Measurements from ENCODE around the gene RIC3. TPM values are rescaled to one million over a fixed set of nuclear protein-coding genes. Genes with fewer than 3 reads are reported as not detected.

The RIC3 gene
- total RNA-seq, 1 experiment from 2014 or later: 23.7 TPM

- H2BK20ac ChIP-seq (ENCODE audit: low read depth, low read length, poor library complexity, severe bottlenecking): no peak overlapping the region
- H3K4me1 ChIP-seq (ENCODE audit: insufficient read depth, low read length): no peaks in the 10 kb centered on the region
- H3K79me1 ChIP-seq (ENCODE audit: insufficient read depth, low read depth, low read length, poor library complexity, severe bottlenecking): no peaks in the 10 kb centered on the region
- peak overlapping the region in 1 of 3 experiments; percentile 57; a peak in 1 of 7 replicates for H3K27ac Mint-ChIP-seq
- H4K20me1 ChIP-seq (ENCODE audit: control insufficient read depth, insufficient read depth, insufficient read length): no peaks in the 10 kb centered on the region
- H3K23me2 ChIP-seq (ENCODE audit: insufficient read length, low read depth, low read length, poor library complexity, severe bottlenecking): no peaks in the 10 kb centered on the region
- no peak overlapping the region for H3K18ac ChIP-seq (ENCODE audit: insufficient read length, low read depth, low read length)
- no peak overlapping the region for H4K5ac ChIP-seq (ENCODE audit: insufficient read length, low read depth, low read length)
- no peak overlapping the region for H3K4me3 Mint-ChIP-seq
- no peak overlapping the region for H3K23ac ChIP-seq (ENCODE audit: insufficient read length, low read depth, low read length)
- H3K79me2 ChIP-seq (ENCODE audit: insufficient read depth, low read length): no peaks in the 10 kb centered on the region
- WGBS (ENCODE audit: extremely low coverage, insufficient read length, low lambda C conversion rate): no CpG with 5 or more reads among the region's 9 CpGs
- no peak overlapping the region for H3K9ac ChIP-seq (ENCODE audit: extremely low read depth, insufficient read length, low read length)
- no peak for DNase-seq
- H3K36me3 Mint-ChIP-seq (ENCODE audit: insufficient read depth in 1 of 3, low read depth in 3 of 3): peaks cover 8 to 27% (median 23%) of the 10 kb centered on the region in 3 experiments; a peak in 6 of 7 replicates
- H3K27me3 ChIP-seq (ENCODE audit: insufficient read depth, low read length): no peaks in the 10 kb centered on the region
- no peak overlapping the region for H3T11ph ChIP-seq (ENCODE audit: low read length)
- no peak overlapping the region for H4K91ac ChIP-seq (ENCODE audit: insufficient read length, low read depth, low read length)
- H3K56ac ChIP-seq (ENCODE audit: insufficient read length, low read depth, low read length): no peak overlapping the region
- TF ChIP-seq CTCF (conservative IDR thresholded peaks at IDR 0.05): no peak
- no peak overlapping the region for H2BK12ac ChIP-seq (ENCODE audit: insufficient read length, low read depth, low read length)
- H3K9me3 Mint-ChIP-seq: peaks cover 0 to 2% of the 10 kb centered on the region in 2 experiments; a peak in 1 of 5 replicates
- H2AFZ ChIP-seq (ENCODE audit: low read length): no peak overlapping the region
- no peak overlapping the region for H2BK15ac ChIP-seq (ENCODE audit: low read depth, low read length)
- no peak overlapping the region for H4K8ac ChIP-seq (replicated peaks; ENCODE audit: insufficient read length, low read depth, low read length)
- peaks cover 2% of the 10 kb centered on the region for H3K27me3 Mint-ChIP-seq (ENCODE audit: low read depth)
- H3K9me3 ChIP-seq (ENCODE audit: control insufficient read depth, low read depth, low read length): no peaks in the 10 kb centered on the region
- no peak overlapping the region for H3K4me2 ChIP-seq (ENCODE audit: insufficient read depth, insufficient read length, low read length)
- H2BK120ac ChIP-seq (ENCODE audit: low read depth, low read length, poor library complexity, severe bottlenecking): no peak overlapping the region
- H3K4ac ChIP-seq (ENCODE audit: low read depth, low read length): no peak overlapping the region
- H2AK5ac ChIP-seq (ENCODE audit: insufficient read length, low read length): no peak overlapping the region
- no peak overlapping the region for H3K14ac ChIP-seq (ENCODE audit: insufficient read depth, low read length)
- H2BK5ac ChIP-seq (ENCODE audit: insufficient read length, low read length): no peak overlapping the region
- peaks cover 3 to 6% of the 10 kb centered on the region in 2 experiments; a peak in 2 of 4 replicates for H3K4me1 Mint-ChIP-seq
- H3K27ac ChIP-seq (ENCODE audit: insufficient read length, low read depth, low read length): no peak overlapping the region
Observed at GRCh38 chr11:8093931-8094575, 74.8 kb downstream of the RIC3 start.

Data from H9 (cell line).